Ramos (cell line): ENCODE results near the gene ZMAT2.
"Not testable (repeated sequence)": the region's sequence is repeated elsewhere in the genome, so short reads cannot be mapped to it uniquely, and the experiment has no call there.

ENCODE experiments used
- in situ Hi-C: fragments of 300-500 bp; cut with MboI; formaldehyde crosslinking; loops from one replicate; pipeline ENCODE4 v1.14.3; 2022; ENCODE audit warnings: low sequenced_read_pairs; ENCODE audit not compliant: unreplicated experiment

The ZMAT2 gene

GRCh38 chr5:140700177-140701144 lies at the start of gene ZMAT2:
Gene ZMAT2 (plus strand): TSS chr5:140700447. CDS start chr5:140700461, 14 bp downstream.
- in situ Hi-C loops, result no loop called here

GRCh38 chr5:140658870-140659269 lies 41.4 kb upstream of the ZMAT2 start:
- in situ Hi-C loops, result no loop called here

DNA sequence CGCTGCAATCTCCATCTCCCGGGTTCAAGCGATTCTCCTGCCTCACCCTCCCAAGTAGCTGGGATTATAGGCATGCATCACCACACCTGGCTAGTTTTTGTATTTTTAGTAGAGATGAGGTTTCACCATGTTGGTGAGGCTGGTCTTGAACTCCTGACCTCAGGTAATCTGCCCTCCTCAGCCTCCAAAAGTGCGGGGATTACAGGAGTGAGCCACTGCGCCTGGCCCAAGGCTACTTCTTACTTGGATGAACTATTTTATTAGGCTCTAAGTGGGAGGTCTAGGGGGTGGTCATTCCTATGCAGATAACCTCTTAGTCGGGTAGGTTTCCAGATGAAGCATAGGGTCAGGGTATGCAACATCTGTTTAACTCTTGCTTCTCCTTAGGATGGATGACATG lies 39.9 kb upstream of the ZMAT2 start:
- in situ Hi-C loops, result not testable (repeated sequence)

DNA sequence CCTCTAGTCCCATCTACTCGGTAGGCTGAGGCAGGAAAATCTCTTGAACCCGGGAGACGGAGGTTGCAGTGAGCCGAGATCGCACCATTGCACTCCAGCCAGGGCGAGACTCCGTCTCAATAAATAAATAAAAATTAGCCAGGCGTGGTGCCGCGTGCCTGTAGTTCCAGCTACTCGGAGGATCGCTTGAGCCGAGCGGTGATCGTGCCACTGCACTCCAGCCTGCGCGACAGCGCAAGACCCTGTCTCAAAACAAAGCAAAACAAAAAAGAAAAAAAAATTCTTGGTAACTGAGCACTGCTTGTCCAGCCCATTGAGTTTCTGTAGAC lies 36.3 kb upstream of the ZMAT2 start:
- in situ Hi-C loops, result no loop called here

- in situ Hi-C loops, result no loop called here
Measured at GRCh38 chr5:140664359-140665119, 35.7 kb upstream of the ZMAT2 start, which contains the start of gene WDR55. Gene WDR55 (plus strand): TSS chr5:140664904. CDS start chr5:140664913, 9 bp downstream.

- in situ Hi-C loops, result not testable (repeated sequence)
Measured at GRCh38 chr5:140671035-140671434, 29.2 kb upstream of the ZMAT2 start.

GRCh38 chr5:140671472-140672125 lies 28.6 kb upstream of the ZMAT2 start:
- in situ Hi-C loops, result no loop called here

GRCh38 chr5:140672455-140673186 lies 27.6 kb upstream of the ZMAT2 start:
- in situ Hi-C loops, result no loop called here

DNA sequence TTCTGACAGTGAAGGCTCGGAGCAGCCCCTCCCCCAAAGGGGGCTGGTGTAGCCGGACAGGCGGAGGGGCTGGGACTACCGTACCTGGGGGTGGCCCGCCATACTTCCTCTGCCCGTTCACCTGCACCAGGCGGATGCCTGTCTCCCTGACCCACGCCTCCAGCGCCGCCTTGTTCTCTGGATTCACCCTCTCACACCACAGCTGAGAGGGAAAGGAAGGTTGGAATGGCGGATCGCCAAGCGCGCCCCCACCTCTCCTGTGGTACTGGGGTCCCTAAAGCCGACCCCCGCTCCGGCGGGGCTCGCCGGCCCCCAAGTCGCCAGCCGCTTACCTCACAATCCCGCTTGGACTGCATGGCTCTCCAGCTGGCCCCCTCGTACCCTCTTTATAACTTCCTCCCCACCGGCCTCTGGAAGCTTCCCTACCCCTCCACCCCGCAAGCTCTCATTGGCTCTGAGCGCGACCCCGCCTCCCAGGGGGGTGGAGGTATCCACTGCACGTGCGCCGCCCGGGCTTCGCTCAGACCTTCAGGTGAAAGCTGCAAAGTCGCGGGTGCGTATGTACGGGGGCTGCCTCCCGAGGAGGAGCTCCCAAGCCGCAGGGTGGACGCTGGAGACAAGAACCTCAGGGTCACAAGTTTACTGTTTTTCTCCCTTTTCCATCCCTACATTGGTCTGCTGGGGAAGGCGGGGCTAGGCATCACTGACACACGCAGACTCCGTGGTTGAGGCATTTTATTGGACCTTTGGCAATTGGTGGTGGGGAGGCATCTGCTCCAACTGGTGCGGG lies 26.9 kb upstream of the ZMAT2 start, which contains the start of gene DND1:
Gene DND1, minus strand, starts transcription at position 390 of the 790 bp plus-strand sequence. Its CDS starts 34 bp downstream, at position 356.
- in situ Hi-C loops, result no loop called here

DNA sequence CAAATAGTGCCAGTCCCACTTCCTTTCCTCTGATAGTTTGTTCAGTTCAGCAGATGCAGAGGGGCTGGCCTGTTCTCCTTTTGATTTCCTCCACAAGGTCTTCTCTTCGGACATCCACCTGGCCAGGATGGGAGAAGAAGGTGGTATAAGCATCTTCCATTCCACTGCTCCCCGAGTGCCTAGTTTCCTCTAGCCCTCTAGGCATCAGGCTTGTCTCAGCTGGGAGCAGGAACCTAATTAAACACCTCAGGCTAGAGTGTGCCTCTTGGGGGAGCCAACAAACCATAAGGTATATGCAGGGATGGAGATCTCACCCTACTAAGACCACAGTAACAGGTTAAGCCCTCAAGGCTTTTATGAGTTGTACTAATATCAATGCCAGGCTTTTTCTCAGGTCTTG lies 26.0 kb upstream of the ZMAT2 start:
- in situ Hi-C loops, result no loop called here

- in situ Hi-C loops, result no loop called here
Measured at GRCh38 chr5:140674629-140675028, 25.6 kb upstream of the ZMAT2 start.

GRCh38 chr5:140677947-140678346 lies 22.3 kb upstream of the ZMAT2 start:
- in situ Hi-C loops, result no loop called here

GRCh38 chr5:140678993-140679392 lies 21.3 kb upstream of the ZMAT2 start:
- in situ Hi-C loops, result no loop called here

GRCh38 chr5:140690376-140690932 lies 9.8 kb upstream of the ZMAT2 start:
- in situ Hi-C loops, result no loop called here

GRCh38 chr5:140690941-140691924 lies 9.0 kb upstream of the ZMAT2 start, which contains the start of the genes HARS1 and HARS2:
Gene HARS1 (minus strand): TSS chr5:140691370. CDS start chr5:140691304, 66 bp downstream.
Gene HARS2 (plus strand): TSS chr5:140691455. CDS start chr5:140691649, 194 bp downstream.
- in situ Hi-C loops, result no loop called here

DNA sequence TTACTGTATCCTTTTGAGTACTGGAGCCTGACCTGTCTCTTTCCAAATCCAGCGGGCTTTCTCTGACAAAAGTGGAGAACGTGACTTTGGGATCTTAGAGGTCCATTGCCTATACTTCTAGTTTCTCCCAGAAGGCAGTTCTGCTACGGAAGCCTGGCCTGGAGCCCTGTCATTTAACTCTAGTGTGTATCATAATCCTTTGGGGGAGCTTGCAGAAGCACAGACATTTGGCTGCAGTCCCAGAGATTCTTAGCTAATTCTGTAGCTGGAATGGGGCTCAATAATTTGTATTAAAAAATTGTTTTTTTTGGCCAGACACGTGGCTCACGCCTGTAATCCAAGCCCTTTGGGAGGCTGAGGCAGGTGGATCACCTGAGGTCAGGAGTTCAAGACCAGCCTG lies 6.0 kb upstream of the ZMAT2 start:
- in situ Hi-C loops, result no loop called here

DNA sequence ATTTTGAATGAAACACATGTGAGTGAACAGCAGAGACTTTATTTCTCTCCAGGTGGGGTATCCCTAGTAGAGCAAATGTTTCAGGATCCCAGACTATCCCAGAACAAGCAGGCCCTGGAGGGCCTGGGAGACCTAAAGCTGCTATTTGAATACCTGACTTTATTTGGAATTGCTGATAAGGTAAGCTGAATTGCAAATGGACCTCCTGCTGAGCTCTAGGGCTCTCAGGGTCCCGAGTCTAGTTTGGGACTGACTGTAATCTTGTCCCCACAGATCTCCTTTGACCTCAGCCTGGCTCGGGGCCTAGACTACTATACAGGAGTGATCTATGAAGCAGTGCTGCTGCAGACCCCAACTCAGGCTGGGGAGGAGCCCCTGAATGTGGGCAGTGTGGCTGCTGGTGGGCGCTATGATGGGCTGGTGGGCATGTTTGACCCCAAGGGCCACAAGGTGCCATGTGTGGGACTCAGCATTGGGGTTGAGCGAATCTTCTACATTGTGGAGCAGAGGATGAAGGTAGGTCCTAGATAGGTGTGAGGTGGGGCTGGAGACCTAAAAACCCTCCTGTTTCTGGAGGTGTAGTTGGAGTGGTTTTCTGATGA lies 3.3 kb upstream of the ZMAT2 start:
- in situ Hi-C loops, result no loop called here
